Mammary epithelial cell (primary cell): Measurements from ENCODE around the gene SOWAHD.

Experiments used
- EZH2 ChIP-seq: IDR thresholded peaks from 2 replicates; pipeline ENCODE4 v1.6.1; 2012; ENCODE audit warnings: low read length, inconsistent platforms, borderline replicate concordance
- TF ChIP-seq, protein P1 (sequence below), 2 donors: IDR thresholded peaks in 1 of 2; conservative IDR thresholded peaks in 1 of 2; 2 replicates each; pipeline ENCODE4 v1.5.1; 2011 to 2012; ENCODE audit warnings: inconsistent platforms in 2 of 2, low read length in 2 of 2, mild to moderate bottlenecking in 2 of 2, control low read depth in 1 of 2, low read depth in 1 of 2; ENCODE audit not compliant: insufficient read depth in 1 of 2; ENCODE audit errors: extremely low read depth in 1 of 2

DNA sequence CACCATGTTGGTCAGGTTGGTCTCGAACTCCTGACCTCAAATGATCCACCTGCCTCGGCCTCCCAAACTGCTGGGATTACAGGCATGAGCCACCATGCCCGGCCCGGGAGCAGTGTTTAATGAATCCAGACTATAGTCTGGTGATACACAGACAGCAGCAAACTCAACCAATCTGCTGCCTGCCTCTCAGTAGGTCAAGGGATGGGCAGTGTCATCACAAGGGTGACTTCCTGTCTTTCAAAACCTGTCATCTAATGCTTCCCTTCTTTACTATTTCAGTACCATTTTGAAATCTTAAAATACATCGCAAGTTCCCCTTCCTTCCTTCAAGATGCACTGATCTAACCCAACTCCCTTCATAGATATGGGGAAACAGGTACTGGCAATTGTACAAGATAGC is 24.6 kb downstream of the SOWAHD start:
- TF ChIP-seq, protein P1, sequence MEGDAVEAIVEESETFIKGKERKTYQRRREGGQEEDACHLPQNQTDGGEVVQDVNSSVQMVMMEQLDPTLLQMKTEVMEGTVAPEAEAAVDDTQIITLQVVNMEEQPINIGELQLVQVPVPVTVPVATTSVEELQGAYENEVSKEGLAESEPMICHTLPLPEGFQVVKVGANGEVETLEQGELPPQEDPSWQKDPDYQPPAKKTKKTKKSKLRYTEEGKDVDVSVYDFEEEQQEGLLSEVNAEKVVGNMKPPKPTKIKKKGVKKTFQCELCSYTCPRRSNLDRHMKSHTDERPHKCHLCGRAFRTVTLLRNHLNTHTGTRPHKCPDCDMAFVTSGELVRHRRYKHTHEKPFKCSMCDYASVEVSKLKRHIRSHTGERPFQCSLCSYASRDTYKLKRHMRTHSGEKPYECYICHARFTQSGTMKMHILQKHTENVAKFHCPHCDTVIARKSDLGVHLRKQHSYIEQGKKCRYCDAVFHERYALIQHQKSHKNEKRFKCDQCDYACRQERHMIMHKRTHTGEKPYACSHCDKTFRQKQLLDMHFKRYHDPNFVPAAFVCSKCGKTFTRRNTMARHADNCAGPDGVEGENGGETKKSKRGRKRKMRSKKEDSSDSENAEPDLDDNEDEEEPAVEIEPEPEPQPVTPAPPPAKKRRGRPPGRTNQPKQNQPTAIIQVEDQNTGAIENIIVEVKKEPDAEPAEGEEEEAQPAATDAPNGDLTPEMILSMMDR (conservative IDR thresholded peaks at IDR 0.05 in 1 of 2, IDR thresholded peaks at IDR 0.05 in 1 of 2; ENCODE audit: extremely low read depth in 1 of 2, insufficient read depth in 1 of 2, low read depth in 1 of 2, low read length in 2 of 2) = no peak
- no peak for TF ChIP-seq EZH2
